ENCODE results near the gene EFEMP2.
"Not testable (repeated sequence)": the region's sequence is repeated elsewhere in the genome, so short reads cannot be mapped to it uniquely, and the experiment has no call there.

The EFEMP2 gene

GRCh38 chr11:65853246-65853979, 19.2 kb downstream of the EFEMP2 start:
- FAIRE-seq, result no peak

- FAIRE-seq, result no peak
Observed at GRCh38 chr11:65852508-65853245, 19.9 kb downstream of the EFEMP2 start.

- no peak for FAIRE-seq
Observed at GRCh38 chr11:65851811-65852507, 20.6 kb downstream of the EFEMP2 start.

GRCh38 chr11:65851083-65851579, 21.5 kb downstream of the EFEMP2 start:
- FAIRE-seq, result no peak

- FAIRE-seq, result no peak
Observed at GRCh38 chr11:65850217-65851082, 22.1 kb downstream of the EFEMP2 start.

- no peak for FAIRE-seq
Observed at GRCh38 chr11:65849771-65850216, 22.8 kb downstream of the EFEMP2 start.

- FAIRE-seq, result no peak
Observed at GRCh38 chr11:65849366-65849765, 23.2 kb downstream of the EFEMP2 start.

- FAIRE-seq, result not testable (repeated sequence)
Observed at GRCh38 chr11:65848693-65849092, 23.9 kb downstream of the EFEMP2 start.

GRCh38 chr11:65847746-65848145, 24.9 kb downstream of the EFEMP2 start:
- no peak for FAIRE-seq

- FAIRE-seq, result no peak
Observed at GRCh38 chr11:65844231-65844872, 28.2 kb downstream of the EFEMP2 start.

GRCh38 chr11:65843811-65844210, 28.8 kb downstream of the EFEMP2 start:
- FAIRE-seq, result no peak

- no peak for FAIRE-seq
Observed at GRCh38 chr11:65842144-65842543, 30.5 kb downstream of the EFEMP2 start.

GRCh38 chr11:65834202-65834601, 38.4 kb downstream of the EFEMP2 start:
- no peak for FAIRE-seq

GRCh38 chr11:65833297-65834030, 39.1 kb downstream of the EFEMP2 start, which contains the start of gene SNX32:
Gene SNX32 (plus strand): TSS chr11:65833963. CDS start chr11:65834066, 103 bp downstream.
- FAIRE-seq, result no peak

GRCh38 chr11:65832231-65832630, 40.4 kb downstream of the EFEMP2 start:
- FAIRE-seq, result not testable (repeated sequence)

GRCh38 chr11:65829459-65829858, 43.1 kb downstream of the EFEMP2 start:
- no peak for FAIRE-seq

GRCh38 chr11:65826984-65827735, 45.4 kb downstream of the EFEMP2 start:
- no peak for FAIRE-seq

- no peak for FAIRE-seq
Observed at GRCh38 chr11:65822776-65823528, 49.6 kb downstream of the EFEMP2 start.

GRCh38 chr11:65821107-65821506, 51.5 kb downstream of the EFEMP2 start:
- no peak for FAIRE-seq
